Gastrocnemius medialis (tissue), 4 donors: ENCODE results near the gene GTF2E1.

Source experiments
- POLR2A ChIP-seq, 2 donors: fragments of 450-650 bp; IDR thresholded peaks; one replicate each; pipeline ENCODE4 v1.6.1; 2017; ENCODE audit warnings: antibody characterized with exemption in 2 of 2, mild to moderate bottlenecking in 2 of 2, moderate library complexity in 2 of 2
- TF ChIP-seq, protein P1 (sequence below), 5 experiments: fragments of 450-650 bp in 3 of 5; fragments of 200-600 bp in 2 of 5; sonication (generic) in 2 of 5; IDR thresholded peaks in 4 of 5; conservative IDR thresholded peaks in 1 of 5; 1 replicate in 4 of 5; 2 replicates in 1 of 5; pipeline ENCODE4 v1.5.1; 2016 to 2019; ENCODE audit warnings: antibody characterized with exemption in 5 of 5, mild to moderate bottlenecking in 3 of 5, moderate library complexity in 3 of 5

DNA sequence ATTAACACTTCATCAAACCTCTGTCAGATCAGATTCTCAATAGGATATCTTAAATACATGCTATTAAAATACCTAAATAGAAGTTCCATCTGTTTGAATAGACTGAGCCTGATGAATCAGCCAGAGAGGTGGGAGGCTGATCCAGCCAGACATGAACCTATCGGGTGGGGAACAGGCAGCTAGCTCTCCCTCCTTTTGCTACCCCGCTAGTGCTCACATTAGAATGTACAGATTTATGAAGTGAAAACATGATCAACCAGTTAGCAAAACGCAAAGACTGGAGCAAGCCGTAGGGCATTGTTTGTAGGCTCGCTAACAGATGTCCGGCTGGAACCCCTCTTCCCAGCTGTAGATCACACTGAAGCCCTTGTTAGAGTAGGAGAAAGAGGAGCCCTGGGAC is 54.4 kb downstream of the GTF2E1 start:
- TF ChIP-seq, protein P1, sequence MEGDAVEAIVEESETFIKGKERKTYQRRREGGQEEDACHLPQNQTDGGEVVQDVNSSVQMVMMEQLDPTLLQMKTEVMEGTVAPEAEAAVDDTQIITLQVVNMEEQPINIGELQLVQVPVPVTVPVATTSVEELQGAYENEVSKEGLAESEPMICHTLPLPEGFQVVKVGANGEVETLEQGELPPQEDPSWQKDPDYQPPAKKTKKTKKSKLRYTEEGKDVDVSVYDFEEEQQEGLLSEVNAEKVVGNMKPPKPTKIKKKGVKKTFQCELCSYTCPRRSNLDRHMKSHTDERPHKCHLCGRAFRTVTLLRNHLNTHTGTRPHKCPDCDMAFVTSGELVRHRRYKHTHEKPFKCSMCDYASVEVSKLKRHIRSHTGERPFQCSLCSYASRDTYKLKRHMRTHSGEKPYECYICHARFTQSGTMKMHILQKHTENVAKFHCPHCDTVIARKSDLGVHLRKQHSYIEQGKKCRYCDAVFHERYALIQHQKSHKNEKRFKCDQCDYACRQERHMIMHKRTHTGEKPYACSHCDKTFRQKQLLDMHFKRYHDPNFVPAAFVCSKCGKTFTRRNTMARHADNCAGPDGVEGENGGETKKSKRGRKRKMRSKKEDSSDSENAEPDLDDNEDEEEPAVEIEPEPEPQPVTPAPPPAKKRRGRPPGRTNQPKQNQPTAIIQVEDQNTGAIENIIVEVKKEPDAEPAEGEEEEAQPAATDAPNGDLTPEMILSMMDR (IDR thresholded peaks at IDR 0.05 in 4 of 5, conservative IDR thresholded peaks at IDR 0.05 in 1 of 5) = no peak
- TF ChIP-seq POLR2A (IDR thresholded peaks at IDR 0.05) = no peak
